ENCODE data around the gene WDFY4. TPM values are rescaled to one million over a fixed set of nuclear protein-coding genes. Genes with fewer than 3 reads are reported as not detected.

WDFY4 gene
- total RNA-seq, 4 donors from 2014 or later: 4.1 to 27.9 (median 9.0) TPM

- no peak for TF ChIP-seq CTCF (IDR thresholded peaks at IDR 0.05; ENCODE audit: low read depth)
Measured at GRCh38 chr10:48976196-48976595, 291.5 kb downstream of the WDFY4 start.

GRCh38 chr10:48978318-48978717 lies 293.6 kb downstream of the WDFY4 start:
- TF ChIP-seq CTCF (IDR thresholded peaks at IDR 0.05; ENCODE audit: low read depth): no peak

GRCh38 chr10:48981310-48981907 lies 296.7 kb downstream of the WDFY4 start:
- no peak for TF ChIP-seq CTCF (IDR thresholded peaks at IDR 0.05; ENCODE audit: low read depth)

- no peak for TF ChIP-seq CTCF (IDR thresholded peaks at IDR 0.05; ENCODE audit: low read depth)
Measured at GRCh38 chr10:48982584-48982983, 297.9 kb downstream of the WDFY4 start.

GRCh38 chr10:48983648-48984351 lies 299.1 kb downstream of the WDFY4 start:
- no peak for TF ChIP-seq CTCF (IDR thresholded peaks at IDR 0.05; ENCODE audit: low read depth)

GRCh38 chr10:48985621-48986158 lies 301.0 kb downstream of the WDFY4 start:
- TF ChIP-seq CTCF (IDR thresholded peaks at IDR 0.05; ENCODE audit: low read depth): no peak

GRCh38 chr10:48990226-48990625 lies 305.6 kb downstream of the WDFY4 start:
- no peak for TF ChIP-seq CTCF (IDR thresholded peaks at IDR 0.05; ENCODE audit: low read depth)
